ENCODE data around the gene ZP3.
"Not testable (repeated sequence)": the region's sequence is repeated elsewhere in the genome, so short reads cannot be mapped to it uniquely, and the experiment has no call there.

DNA sequence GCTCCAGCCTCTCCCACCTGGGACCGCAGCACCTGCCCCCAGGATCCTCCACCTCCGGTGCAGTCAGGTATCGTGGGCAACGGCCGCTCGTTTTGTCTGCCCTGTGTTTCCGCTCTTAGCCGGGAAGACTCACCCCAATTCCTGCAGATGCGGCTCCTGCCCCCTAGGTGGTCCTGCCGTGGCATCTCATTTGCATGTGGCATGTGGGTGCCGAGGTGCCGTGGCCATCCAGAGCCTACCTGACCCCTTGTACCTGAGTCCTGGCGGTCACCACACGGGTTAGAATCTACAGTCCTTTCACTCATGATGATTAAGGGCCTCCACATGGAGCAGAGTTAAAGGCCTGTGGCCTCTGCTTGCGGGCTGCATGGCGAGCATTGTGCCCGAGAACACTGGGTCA, 58.3 kb downstream of the ZP3 start:
- TF ChIP-seq, protein P1, sequence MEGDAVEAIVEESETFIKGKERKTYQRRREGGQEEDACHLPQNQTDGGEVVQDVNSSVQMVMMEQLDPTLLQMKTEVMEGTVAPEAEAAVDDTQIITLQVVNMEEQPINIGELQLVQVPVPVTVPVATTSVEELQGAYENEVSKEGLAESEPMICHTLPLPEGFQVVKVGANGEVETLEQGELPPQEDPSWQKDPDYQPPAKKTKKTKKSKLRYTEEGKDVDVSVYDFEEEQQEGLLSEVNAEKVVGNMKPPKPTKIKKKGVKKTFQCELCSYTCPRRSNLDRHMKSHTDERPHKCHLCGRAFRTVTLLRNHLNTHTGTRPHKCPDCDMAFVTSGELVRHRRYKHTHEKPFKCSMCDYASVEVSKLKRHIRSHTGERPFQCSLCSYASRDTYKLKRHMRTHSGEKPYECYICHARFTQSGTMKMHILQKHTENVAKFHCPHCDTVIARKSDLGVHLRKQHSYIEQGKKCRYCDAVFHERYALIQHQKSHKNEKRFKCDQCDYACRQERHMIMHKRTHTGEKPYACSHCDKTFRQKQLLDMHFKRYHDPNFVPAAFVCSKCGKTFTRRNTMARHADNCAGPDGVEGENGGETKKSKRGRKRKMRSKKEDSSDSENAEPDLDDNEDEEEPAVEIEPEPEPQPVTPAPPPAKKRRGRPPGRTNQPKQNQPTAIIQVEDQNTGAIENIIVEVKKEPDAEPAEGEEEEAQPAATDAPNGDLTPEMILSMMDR (conservative IDR thresholded peaks at IDR 0.05; ENCODE audit: low read length), result not testable (repeated sequence)
- TF ChIP-seq EZH2phosphoT487 (IDR thresholded peaks at IDR 0.05; ENCODE audit: borderline replicate concordance, low read depth, low read length), result not testable (repeated sequence)

Measured in OCI-LY7 (cell line).